GM19238 (cell line): ENCODE measurements around the gene THBD.

Experiments
- DNase-seq: peaks from one replicate; pipeline ENCODE4 v3.0.0; 2011; ENCODE audit warnings: low spot score; ENCODE audit not compliant: insufficient read length

Gene THBD

DNA sequence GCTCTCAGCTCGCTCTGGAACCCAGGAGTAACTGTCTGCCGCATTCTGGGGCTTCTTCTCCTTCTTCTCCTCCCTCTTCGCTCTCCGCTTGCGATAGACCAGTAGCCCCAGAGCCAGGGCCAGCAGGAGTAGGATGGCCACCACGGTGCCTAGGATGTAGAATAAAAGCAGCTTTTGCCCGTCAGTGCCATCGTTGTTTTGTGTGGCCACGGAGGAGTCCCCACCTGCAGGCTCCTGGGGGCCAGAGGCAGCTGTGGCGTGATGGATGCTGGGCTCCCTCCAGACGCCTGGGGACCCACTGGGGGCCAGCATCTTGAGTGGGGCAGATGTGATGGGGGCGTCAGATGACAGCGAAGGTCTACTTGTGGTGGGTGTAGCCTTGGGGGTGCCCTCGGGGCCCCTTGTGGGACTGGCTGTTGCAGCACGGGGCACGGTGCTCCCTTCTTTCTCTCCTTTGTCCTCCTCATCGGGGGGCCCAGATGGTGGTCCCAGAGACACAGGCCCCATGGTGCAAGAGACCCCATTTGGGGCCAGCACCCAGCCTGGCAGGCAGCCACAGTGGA is 34.9 kb upstream of the THBD start:
- no peak for DNase-seq

DNA sequence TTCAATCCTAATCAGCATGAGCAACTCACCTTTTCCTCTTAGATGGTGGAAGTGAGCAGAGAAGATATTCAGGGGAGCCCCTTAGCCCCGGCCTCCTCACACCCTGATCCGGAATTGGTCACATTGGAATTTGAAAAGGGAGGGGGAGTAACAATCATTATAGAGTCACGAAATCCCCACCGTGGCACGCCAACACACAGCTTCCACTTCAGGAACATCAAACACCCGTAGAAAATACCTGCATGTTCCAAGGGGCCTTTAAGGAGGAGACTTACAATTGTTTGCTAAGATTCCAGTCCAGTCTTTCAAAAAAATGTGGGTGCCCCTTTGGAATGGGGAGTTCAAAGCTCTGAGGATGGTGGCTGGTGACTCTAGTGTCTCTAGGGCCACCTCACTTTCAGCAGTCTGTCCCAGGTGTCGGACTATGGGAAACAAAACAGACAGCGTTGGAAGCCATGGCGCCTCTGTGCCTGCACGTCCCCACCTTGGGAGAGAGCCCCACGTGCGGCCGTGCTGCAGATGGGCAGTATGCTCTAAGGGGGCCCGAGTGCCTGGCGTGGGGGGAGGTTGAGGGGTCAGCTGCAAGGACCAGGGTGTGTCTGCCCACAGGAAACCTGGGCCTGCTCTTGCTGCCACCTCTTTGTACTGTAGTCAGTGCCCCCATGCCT is 34.2 kb upstream of the THBD start:
- no peak for DNase-seq

GRCh38 chr20:23082846-23083552 is 33.5 kb upstream of the THBD start:
- DNase-seq: no peak

GRCh38 chr20:23081263-23081819 is 31.9 kb upstream of the THBD start:
- no peak for DNase-seq

- DNase-seq: no peak
These were observed 31.0 kb upstream of the THBD start for GRCh38 chr20:23080521-23080920.

- DNase-seq: no peak
These were observed 30.5 kb upstream of the THBD start for GRCh38 chr20:23079926-23080325.

- no peak for DNase-seq
These were observed 29.5 kb upstream of the THBD start for GRCh38 chr20:23079016-23079351.

GRCh38 chr20:23078351-23079015 is 29.0 kb upstream of the THBD start:
- DNase-seq: no peak

GRCh38 chr20:23077277-23077676 is 27.8 kb upstream of the THBD start:
- DNase-seq: no peak

DNA sequence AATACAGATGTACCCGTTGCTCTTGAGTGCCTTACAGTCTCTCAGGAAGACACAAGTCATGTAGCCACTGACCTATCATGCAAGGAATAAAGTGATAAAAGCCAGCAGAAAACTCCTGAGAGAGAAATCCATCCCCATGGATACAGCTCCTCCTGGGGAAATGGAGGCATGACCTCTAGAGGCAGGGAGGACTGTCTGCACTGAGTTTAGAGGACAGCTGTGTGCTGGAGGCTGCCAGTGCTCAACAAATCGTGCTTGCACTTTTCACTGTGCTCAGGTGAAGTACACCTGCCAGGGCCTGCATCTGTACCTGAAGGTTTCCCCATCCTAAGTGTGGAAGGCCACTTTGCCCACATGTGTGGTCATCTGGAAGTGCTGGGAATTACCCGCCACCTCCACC is 24.6 kb upstream of the THBD start:
- DNase-seq: no peak

DNA sequence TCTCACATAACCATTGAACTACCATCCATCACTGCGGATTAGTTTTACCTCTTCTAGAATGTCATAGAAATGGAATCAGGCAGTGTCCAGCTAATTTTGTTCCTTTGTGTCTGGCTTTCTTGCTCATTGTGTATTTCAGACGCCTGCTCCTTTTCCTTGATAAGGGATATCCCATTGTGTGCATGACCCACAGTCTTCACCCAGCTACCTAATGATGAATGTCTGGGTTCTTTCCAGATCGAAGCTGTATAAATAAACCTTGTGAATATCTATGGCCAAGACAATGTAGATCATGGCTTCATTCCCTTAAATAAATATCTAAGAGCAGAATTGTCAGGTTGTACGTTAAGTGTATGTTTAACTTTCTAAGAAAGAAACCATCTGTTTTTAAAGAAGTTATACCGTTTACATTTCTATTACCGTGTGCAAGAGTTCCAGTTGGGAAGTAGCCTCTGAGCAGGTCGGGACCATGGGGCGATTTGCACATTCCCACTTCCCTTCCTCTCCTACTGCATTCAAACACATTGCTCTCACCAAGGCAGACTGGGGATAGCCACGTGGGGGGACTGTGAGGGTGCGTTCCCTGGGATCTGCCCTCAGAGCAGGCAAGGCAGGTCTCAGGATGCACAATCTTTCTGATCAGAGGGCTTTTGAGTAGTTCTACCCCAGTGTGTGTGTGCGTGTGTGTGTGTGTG is 23.6 kb upstream of the THBD start:
- no peak for DNase-seq

GRCh38 chr20:23071996-23072395 is 22.5 kb upstream of the THBD start:
- DNase-seq: no peak

GRCh38 chr20:23071398-23071797 is 21.9 kb upstream of the THBD start:
- DNase-seq: no peak

DNA sequence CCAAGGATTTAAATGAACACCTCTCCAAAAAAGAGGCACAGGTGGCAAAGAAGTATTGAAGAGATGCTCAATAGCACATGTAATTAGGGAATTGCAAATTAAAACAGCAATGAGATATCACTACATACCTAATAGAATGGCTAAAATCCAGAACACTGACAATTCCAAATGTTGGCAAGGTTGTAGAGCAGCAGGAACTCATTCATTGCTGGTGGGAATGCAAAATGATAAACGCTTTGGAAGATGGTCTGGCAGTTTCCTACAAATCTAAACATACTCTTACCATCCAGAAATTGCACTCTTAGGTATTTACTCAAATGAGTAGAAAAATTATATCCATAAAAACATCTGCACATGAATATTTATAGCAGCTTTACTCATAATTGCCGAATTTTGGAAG is 19.6 kb upstream of the THBD start:
- no peak for DNase-seq

DNA sequence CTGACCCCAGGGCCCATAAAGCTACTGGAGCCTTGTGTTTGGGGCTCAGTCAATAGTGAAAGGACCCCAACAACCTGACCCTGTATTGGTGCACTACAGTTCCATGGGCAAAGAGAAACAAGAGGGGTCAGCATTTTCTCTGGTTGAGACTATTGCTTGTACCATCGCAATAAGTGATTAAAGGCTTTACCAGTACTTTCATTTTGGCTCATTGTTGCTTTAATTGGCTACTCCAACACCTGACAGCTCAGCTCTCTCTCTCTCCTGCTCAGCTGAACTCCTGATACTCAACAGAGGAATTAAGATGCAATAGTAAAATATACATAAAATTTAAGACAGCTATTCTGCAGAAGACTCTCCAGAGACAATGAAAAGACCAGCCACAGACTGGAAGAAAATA is 18.8 kb upstream of the THBD start:
- DNase-seq: no peak

GRCh38 chr20:23066772-23067171 is 17.3 kb upstream of the THBD start:
- no peak for DNase-seq

DNA sequence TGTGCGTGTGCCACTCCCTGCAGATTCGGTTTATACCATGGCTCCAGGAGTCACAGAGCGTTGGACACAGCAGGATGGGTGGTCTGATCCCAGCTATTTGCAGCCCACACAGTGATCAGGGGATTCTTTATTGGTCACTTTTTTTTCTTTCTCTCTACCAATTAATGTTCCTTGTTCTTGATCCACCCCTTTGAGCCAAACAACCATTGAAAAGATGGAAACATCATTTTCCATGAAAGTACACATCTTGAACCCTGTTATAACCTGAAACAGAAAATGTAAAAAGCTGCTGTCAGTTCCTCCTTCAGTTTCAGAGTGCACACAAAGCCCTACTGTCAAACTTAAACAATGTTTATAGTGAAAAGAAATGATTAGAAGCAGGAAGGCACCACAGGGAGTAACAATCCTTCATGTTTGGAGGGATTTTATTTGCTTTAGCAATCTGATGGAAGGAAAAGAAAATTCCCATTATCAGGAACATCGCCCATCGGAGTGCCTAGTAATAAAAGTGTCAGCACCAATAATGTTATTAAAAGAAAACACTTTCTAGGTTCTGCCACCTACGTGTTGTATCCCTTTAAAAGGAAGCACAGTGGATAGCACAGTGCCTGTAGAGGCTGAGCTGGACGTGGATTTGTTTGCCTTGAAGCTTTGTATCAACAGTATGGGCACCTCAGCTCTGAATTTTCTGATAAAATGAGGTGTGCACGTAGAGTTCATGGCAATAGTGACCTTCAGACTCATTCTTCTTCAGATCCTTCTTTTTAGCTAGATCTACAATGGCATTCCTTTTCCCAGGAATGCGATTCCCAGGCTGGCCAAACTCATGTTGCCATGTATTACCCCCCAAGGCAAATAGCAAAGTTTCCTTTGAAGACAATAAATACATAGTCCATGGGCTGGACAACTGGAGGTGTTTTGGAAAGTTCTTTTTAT is 16.1 kb upstream of the THBD start:
- no peak for DNase-seq

DNA sequence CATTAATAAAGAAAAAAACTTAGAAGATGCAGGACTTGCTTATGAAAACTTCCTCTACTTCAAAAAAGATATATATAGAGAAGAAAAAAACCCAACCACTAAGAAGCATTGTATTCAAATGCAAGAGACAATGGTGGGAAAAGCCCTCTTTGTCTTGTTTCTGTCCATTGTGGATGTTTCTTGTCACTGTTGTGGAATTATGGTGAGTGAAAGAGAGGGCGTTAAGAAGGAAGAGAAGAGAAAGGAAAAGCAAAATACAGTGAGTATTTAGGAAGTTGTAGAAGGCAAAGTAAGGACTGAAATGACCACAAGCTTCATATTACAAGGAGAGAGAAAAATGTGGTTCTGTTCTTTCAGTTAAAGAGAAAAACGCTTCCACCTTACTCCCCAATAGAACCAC is 14.1 kb upstream of the THBD start:
- no peak for DNase-seq

GRCh38 chr20:23063168-23063567 is 13.7 kb upstream of the THBD start:
- DNase-seq: no peak

GRCh38 chr20:23062632-23063031 is 13.2 kb upstream of the THBD start:
- DNase-seq: no peak
